NCI-H82 (cell line): ENCODE data around the gene TH.
"Not testable (repeated sequence)": the region's sequence is repeated elsewhere in the genome, so short reads cannot be mapped to it uniquely, and the experiment has no call there.

Experiments used
- DNase-seq: peaks from one replicate; lab custom pipeline; 2025; lab: John Stamatoyannopoulos, UW

Gene TH

GRCh38 chr11:2129699-2130366 is 41.8 kb downstream of the TH start:
- no peak for DNase-seq

- DNase-seq = no peak
Observed at GRCh38 chr11:2129308-2129698, 42.3 kb downstream of the TH start.

- DNase-seq = no peak
Observed at GRCh38 chr11:2128511-2129307, 42.9 kb downstream of the TH start.

- DNase-seq = no peak
Observed at GRCh38 chr11:2128130-2128510, 43.5 kb downstream of the TH start.

- DNase-seq = no peak
Observed at GRCh38 chr11:2127482-2128129, 44.0 kb downstream of the TH start.

GRCh38 chr11:2126520-2127085 is 45.0 kb downstream of the TH start:
- no peak for DNase-seq

- not testable (repeated sequence) for DNase-seq
Observed at GRCh38 chr11:2124736-2125484, 46.7 kb downstream of the TH start.

- no peak for DNase-seq
Observed at GRCh38 chr11:2123628-2123960, 48.0 kb downstream of the TH start.

GRCh38 chr11:2122907-2123627 is 48.5 kb downstream of the TH start:
- peak; percentile 3 for DNase-seq

- no peak for DNase-seq
Observed at GRCh38 chr11:2122222-2122906, 49.3 kb downstream of the TH start.

GRCh38 chr11:2121227-2122130 is 50.1 kb downstream of the TH start:
- DNase-seq = no peak

GRCh38 chr11:2120359-2121100 is 51.1 kb downstream of the TH start:
- no peak for DNase-seq

- no peak for DNase-seq
Observed at GRCh38 chr11:2118677-2119076, 52.9 kb downstream of the TH start.

- no peak for DNase-seq
Observed at GRCh38 chr11:2116680-2117079, 54.9 kb downstream of the TH start.

GRCh38 chr11:2115308-2115707 is 56.3 kb downstream of the TH start:
- no peak for DNase-seq

- DNase-seq = no peak
Observed at GRCh38 chr11:2114430-2115241, 57.0 kb downstream of the TH start.
